Stomach (tissue), 4 donors: ENCODE results near the gene BORCS6.

Source experiments
- CTCF ChIP-seq, 7 experiments: fragments of 450-650 bp in 4 of 7; fragments of 200-600 bp in 3 of 7; sonication (generic) in 3 of 7; IDR thresholded peaks; one replicate each; pipeline ENCODE4 v1.5.1; 2016 to 2019; ENCODE audit warnings: antibody characterized with exemption in 7 of 7, control low read depth in 2 of 7, mild to moderate bottlenecking in 1 of 7
- EP300 ChIP-seq: sonication (generic); formaldehyde crosslinking; IDR thresholded peaks from one replicate; pipeline ENCODE4 v1.6.1; 2017; ENCODE audit warnings: antibody characterized with exemption
- POLR2A ChIP-seq, 4 donors: fragments of 450-650 bp; IDR thresholded peaks; one replicate each; pipeline ENCODE4 v1.6.1; 2016; ENCODE audit warnings: antibody characterized with exemption in 4 of 4, control low read depth in 2 of 4, mild to moderate bottlenecking in 1 of 4, moderate library complexity in 1 of 4
- POLR2AphosphoS5 ChIP-seq, 3 donors: sonication (generic); formaldehyde crosslinking; IDR thresholded peaks; one replicate each; pipeline ENCODE4 v1.6.1; 2016; ENCODE audit warnings: antibody characterized with exemption in 3 of 3

GRCh38 chr17:8176998-8177731 is 12.8 kb downstream of the BORCS6 start:
- TF ChIP-seq CTCF (IDR thresholded peaks at IDR 0.05) (no peak), POLR2A (IDR thresholded peaks at IDR 0.05) (no peak), EP300 (no peak), POLR2AphosphoS5 (IDR thresholded peaks at IDR 0.05) (no peak)
